ENCODE measurements around the gene KCNIP3. TPM values are rescaled to one million over a fixed set of nuclear protein-coding genes. Genes with fewer than 3 reads are reported as not detected.

KCNIP3 gene
- total RNA-seq, 1 donor from 2014 or later = 3.0 TPM

DNA sequence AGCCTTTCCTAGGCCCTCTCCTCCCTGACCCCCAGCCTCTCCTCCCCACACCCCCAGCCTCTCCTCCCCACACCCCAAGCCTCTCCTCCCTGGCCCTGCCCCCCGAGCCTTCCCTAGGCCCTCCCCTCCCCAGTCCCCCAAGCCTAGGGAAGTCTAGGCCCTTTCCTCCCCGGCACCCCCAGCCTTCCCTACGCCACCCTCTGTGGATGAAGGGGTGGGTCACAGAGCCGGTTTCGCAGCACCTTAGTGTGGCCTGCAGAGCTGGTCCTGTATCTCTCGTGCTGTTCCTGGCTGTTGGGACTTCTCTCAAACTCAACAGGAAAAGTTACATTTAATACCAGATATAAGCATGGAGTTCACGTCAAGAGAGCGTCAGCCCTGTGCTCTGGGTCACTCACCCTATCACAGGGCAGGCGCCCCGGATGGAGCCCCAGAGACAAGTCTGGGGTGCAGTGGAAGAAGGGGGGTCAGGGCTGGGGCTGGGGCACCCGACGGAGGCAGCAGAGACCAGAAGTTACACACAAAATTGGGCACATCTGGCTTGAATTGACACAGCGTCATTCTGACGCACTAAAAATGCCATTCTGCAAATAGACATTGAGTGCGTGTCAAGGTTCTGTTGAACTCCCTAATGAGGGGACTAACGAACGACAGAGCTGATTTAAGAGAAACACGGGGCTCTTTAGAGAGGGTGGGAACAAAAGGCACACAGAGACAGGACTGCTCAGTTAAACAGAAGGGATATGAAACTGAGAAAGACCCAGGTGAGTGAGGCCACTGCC lies 24.0 kb downstream of the KCNIP3 start:
- ATAC-seq (no peak), DNase-seq (no peak)
- Histone ChIP-seq H3K27me3 (no peaks in the 10 kb centered on the region), H3K36me3 (no peaks in the 10 kb centered on the region), H3K4me1 (no peaks in the 10 kb centered on the region), H3K27ac (no peak overlapping the region), H3K9me3 (no peaks in the 10 kb centered on the region), H3K4me3 (no peak overlapping the region)
- TF ChIP-seq, protein P1, sequence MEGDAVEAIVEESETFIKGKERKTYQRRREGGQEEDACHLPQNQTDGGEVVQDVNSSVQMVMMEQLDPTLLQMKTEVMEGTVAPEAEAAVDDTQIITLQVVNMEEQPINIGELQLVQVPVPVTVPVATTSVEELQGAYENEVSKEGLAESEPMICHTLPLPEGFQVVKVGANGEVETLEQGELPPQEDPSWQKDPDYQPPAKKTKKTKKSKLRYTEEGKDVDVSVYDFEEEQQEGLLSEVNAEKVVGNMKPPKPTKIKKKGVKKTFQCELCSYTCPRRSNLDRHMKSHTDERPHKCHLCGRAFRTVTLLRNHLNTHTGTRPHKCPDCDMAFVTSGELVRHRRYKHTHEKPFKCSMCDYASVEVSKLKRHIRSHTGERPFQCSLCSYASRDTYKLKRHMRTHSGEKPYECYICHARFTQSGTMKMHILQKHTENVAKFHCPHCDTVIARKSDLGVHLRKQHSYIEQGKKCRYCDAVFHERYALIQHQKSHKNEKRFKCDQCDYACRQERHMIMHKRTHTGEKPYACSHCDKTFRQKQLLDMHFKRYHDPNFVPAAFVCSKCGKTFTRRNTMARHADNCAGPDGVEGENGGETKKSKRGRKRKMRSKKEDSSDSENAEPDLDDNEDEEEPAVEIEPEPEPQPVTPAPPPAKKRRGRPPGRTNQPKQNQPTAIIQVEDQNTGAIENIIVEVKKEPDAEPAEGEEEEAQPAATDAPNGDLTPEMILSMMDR (IDR thresholded peaks at IDR 0.05) = no peak
- intact Hi-C loops (cut with DNase I) = no loop called here

DNA sequence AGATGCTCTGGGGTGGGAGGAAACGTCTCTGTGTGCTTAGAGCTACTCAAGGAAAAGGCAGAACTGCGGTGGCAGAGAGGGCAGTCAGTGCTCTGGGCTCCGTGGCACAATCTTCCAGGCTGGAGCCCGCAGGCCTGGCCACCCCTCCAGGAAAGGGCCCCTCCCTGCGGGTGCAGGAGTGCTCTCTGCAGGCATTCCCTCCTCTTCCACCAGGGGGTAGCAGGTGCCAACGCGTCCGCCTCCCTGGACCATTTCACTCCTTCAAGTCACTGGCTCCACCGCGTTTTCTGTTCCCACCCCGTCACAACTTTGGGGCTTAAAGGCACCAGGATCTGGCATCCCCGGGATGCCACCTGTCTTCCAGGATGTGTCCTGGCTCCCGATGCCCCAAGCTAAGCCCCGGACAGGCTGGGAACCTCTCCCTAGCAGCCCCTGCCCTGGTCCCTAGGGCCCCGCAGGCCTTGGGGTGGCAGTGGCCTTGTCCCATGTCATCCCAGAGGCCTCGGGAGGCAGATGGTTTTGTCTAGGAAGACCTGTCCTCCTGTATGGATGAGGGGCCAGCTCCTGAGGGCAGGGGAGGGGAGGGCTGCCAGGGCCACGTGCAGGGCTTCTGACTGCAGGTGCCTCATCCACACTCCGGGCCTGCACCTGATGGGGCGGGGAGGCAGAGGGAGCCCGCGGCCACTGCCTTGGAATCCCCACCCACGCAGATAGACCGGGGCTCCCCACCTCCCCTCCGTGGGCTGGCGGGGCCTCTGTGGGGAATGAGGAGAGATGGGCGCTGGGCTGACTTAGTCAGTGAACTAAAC lies 26.4 kb downstream of the KCNIP3 start:
- no peak overlapping the region for H3K4me3 ChIP-seq
- no peaks in the 10 kb centered on the region for H3K27me3 ChIP-seq
- ATAC-seq = peak; percentile 12
- no peaks in the 10 kb centered on the region for H3K4me1 ChIP-seq
- DNase-seq = no peak
- no peak overlapping the region for H3K27ac ChIP-seq
- no peaks in the 10 kb centered on the region for H3K36me3 ChIP-seq
- no peaks in the 10 kb centered on the region for H3K9me3 ChIP-seq
- TF ChIP-seq, protein P1 (IDR thresholded peaks at IDR 0.05) = peak; percentile 19
- intact Hi-C loops (cut with DNase I) = no loop called here

- no peaks in the 10 kb centered on the region for H3K4me1 ChIP-seq
- H3K4me3 ChIP-seq = no peak overlapping the region
- ATAC-seq (no peak), DNase-seq (no peak)
- intact Hi-C loops (cut with DNase I) = no loop called here
- TF ChIP-seq, protein P1 (IDR thresholded peaks at IDR 0.05) = no peak
- H3K36me3 ChIP-seq = no peaks in the 10 kb centered on the region
- no peak overlapping the region for H3K27ac ChIP-seq
- H3K9me3 ChIP-seq = no peaks in the 10 kb centered on the region
- H3K27me3 ChIP-seq = no peaks in the 10 kb centered on the region
Observed at GRCh38 chr2:95325026-95325425, 27.9 kb downstream of the KCNIP3 start.

- TF ChIP-seq, protein P1 (IDR thresholded peaks at IDR 0.05) = no peak
- no peaks in the 10 kb centered on the region for H3K4me1 ChIP-seq
- H3K27me3 ChIP-seq = no peaks in the 10 kb centered on the region
- H3K27ac ChIP-seq = no peak overlapping the region
- no peak for ATAC-seq
- no peak for DNase-seq
- H3K4me3 ChIP-seq = no peak overlapping the region
- intact Hi-C loops (cut with DNase I) = no loop called here
- no peaks in the 10 kb centered on the region for H3K9me3 ChIP-seq
- H3K36me3 ChIP-seq = no peaks in the 10 kb centered on the region
Observed at GRCh38 chr2:95325590-95326432, 28.7 kb downstream of the KCNIP3 start.

- no peak for ATAC-seq
Observed at GRCh38 chr2:95326433-95327140, 29.4 kb downstream of the KCNIP3 start.

More at GRCh38 chr2:95326433-95327140, 29.4 kb downstream of the KCNIP3 start:
- Histone ChIP-seq H3K27ac (no peak overlapping the region), H3K4me1 (no peaks in the 10 kb centered on the region), H3K36me3 (no peaks in the 10 kb centered on the region), H3K4me3 (no peak overlapping the region), H3K9me3 (no peaks in the 10 kb centered on the region), H3K27me3 (no peaks in the 10 kb centered on the region)
- no peak for DNase-seq
- TF ChIP-seq, protein P1 (IDR thresholded peaks at IDR 0.05) = no peak
- intact Hi-C loops (cut with DNase I) = no loop called here
